ENCODE measurements around the gene BTBD8.

BTBD8 gene

DNA sequence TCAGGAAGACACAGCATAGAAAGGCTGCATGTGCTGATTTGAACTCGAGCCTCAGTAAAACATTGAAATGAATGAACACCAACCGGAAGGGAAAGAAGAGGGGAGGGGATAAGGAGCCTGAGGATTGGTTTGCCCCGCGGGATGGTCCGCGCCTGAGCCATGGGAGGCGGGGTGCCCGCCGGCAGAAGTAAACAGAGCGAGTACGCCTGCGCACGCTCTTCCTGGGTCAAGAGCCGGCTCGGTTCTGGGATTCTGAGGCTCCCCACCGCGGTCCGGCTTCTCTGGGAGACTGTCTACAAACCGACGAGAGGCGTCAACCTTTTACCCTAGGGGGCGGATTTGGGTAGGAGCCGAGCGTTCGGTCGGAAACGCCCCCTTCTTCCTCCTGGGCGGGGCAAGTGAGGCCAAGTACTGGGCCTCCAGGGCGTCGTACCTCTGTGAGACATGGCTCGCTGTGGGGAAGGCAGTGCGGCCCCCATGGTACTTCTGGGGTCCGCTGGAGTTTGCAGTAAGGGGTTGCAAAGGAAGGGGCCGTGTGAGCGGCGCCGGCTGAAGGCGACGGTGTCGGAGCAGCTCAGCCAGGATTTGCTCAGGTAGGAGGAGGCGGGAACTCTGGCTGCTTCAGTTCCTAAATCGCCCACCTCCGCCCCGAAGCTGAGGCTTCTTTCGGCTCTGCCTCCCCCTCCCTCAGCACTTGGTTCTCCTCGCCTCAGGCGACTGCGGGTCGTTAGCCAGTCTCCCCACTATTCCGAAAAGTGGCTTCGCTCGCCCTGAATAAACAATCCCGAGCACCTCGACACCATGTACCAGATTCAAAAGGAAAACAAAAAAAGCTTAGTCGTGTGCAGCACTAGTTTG, at the start of gene BTBD8:
Gene BTBD8 (plus strand): TSS at position 218 of the 858 bp plus-strand sequence. CDS start 227 bp downstream, at position 445.
- H3K27ac ChIP-seq = peak within 1 kb of the TSS; percentile 39; the same call in 1 of the 2 replicates
- peak; percentile 63 for TF ChIP-seq FOXP2 (optimal IDR thresholded peaks at IDR 0.05; ENCODE audit: control extremely low read depth, extremely low read length, insufficient read depth)
- no peak for TF ChIP-seq EZH2 (IDR thresholded peaks at IDR 0.05)
- TF ChIP-seq POLR2AphosphoS5 (IDR thresholded peaks at IDR 0.05; ENCODE audit: borderline replicate concordance, low read depth, low read length) = peak; percentile 64

GRCh38 chr1:92030656-92031107, 49.5 kb upstream of the BTBD8 start:
- Histone ChIP-seq H3K9ac (ENCODE audit: insufficient read length) (no peak overlapping the region), H3K9me3 (ENCODE audit: low read depth, low read length) (no peaks in the 10 kb centered on the region), H3K27ac (no peak overlapping the region), H3K36me3 (ENCODE audit: insufficient read depth, low read length) (no peaks in the 10 kb centered on the region), H3K4me3 (peak overlapping the region; percentile 67)
- no peak for DNase-seq (ENCODE audit: low read depth, low spot score)
- TF ChIP-seq EZH2 (IDR thresholded peaks at IDR 0.05) (no peak), POLR2AphosphoS5 (IDR thresholded peaks at IDR 0.05; ENCODE audit: borderline replicate concordance, low read depth, low read length) (no peak), FOXP2 (optimal IDR thresholded peaks at IDR 0.05; ENCODE audit: control extremely low read depth, extremely low read length, insufficient read depth) (no peak)

More for the DNA sequence above, at the start of gene BTBD8:
- peak within 1 kb of the TSS; percentile 91 for H3K4me3 ChIP-seq
- H3K9me3 ChIP-seq (ENCODE audit: low read depth, low read length) = no peaks in the 10 kb centered on the region
- peak within 1 kb of the TSS; percentile 67 for H3K9ac ChIP-seq (ENCODE audit: insufficient read length)
- DNase-seq (ENCODE audit: low read depth, low spot score) = no peak
- H3K36me3 ChIP-seq (ENCODE audit: insufficient read depth, low read length) = no peaks in the 10 kb centered on the region

DNA sequence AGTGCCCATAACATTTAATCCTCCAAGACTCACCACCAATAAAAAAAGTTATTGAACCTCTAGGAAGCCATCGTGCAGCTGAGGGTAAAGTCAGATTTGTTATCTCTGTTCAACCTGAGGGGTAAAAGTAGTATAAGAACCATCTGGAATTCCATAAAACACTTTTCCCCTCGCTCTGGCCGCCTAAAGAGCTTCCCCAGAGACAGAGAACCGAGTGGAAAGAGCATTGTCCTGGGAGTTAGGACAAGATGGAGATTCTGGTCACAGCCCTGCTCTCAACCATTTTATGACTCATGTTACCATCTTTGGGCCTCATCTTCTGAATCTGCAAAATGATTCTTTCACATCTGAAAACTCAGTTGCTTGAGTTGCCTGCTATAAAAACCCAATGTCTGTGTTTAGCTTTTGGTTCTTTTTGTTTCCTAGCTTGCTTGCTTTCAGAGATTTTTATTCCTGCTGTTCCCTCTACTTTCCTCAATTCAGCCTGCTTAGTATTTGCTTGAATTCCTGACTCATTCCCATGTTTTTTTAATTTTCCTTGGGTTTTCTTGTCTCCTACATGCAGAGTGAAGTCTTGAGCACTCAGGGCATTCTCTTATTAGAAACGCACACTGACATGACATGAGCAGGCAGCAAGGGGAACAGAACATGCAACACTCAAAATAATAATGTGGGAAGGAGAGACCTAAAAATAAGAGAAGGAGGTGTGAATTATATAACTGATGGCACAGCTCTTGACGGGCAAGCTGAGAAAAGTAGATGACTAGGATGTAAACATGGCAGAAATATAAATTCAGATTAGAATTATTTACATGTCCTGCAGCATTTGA, 48.6 kb upstream of the BTBD8 start:
- DNase-seq (ENCODE audit: low read depth, low spot score) = no peak
- TF ChIP-seq FOXP2 (optimal IDR thresholded peaks at IDR 0.05; ENCODE audit: control extremely low read depth, extremely low read length, insufficient read depth) (no peak), POLR2AphosphoS5 (IDR thresholded peaks at IDR 0.05; ENCODE audit: borderline replicate concordance, low read depth, low read length) (no peak), EZH2 (IDR thresholded peaks at IDR 0.05) (no peak)
- H3K9ac ChIP-seq (ENCODE audit: insufficient read length) = no peak overlapping the region
- H3K9me3 ChIP-seq (ENCODE audit: low read depth, low read length) = no peaks in the 10 kb centered on the region
- no peaks in the 10 kb centered on the region for H3K36me3 ChIP-seq (ENCODE audit: insufficient read depth, low read length)
- H3K4me3 ChIP-seq = no peak overlapping the region; the same call in 1 of the 2 replicates
- H3K27ac ChIP-seq = no peak overlapping the region

DNA sequence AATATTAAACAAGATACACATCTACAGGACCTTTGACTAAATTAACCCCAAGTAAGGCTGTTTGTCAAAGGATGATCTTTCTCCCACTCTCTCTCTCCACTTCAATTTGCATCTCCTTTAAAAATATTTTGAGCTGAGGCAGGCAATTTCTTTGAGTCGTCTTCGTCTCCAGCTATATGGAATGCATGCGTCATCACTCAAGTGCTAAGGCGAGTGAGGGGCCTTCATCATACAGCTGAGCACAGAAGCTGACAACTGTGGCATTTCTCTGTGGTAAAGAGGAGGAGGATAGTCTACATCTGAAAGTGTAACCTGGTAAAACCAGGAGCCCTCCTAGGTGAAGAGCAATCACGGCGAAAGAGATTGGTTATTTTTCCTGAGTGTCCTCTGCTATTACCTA, 42.7 kb upstream of the BTBD8 start:
- peak; percentile 87 for DNase-seq (ENCODE audit: low read depth, low spot score)
- H3K36me3 ChIP-seq (ENCODE audit: insufficient read depth, low read length) = no peaks in the 10 kb centered on the region
- peak overlapping the region; percentile 88 for H3K27ac ChIP-seq
- TF ChIP-seq FOXP2 (optimal IDR thresholded peaks at IDR 0.05; ENCODE audit: control extremely low read depth, extremely low read length, insufficient read depth) = no peak
- 0 out of 2 replicates have a peak, but pooled peaks have one; percentile 24 for TF ChIP-seq POLR2AphosphoS5 (IDR thresholded peaks at IDR 0.05; ENCODE audit: borderline replicate concordance, low read depth, low read length)
- TF ChIP-seq EZH2 (IDR thresholded peaks at IDR 0.05) = no peak
- H3K9ac ChIP-seq (ENCODE audit: insufficient read length) = peak overlapping the region; percentile 15
- H3K4me3 ChIP-seq = peak overlapping the region; percentile 69
- no peaks in the 10 kb centered on the region for H3K9me3 ChIP-seq (ENCODE audit: low read depth, low read length)

- Histone ChIP-seq H3K4me3 (no peak overlapping the region), H3K9me3 (ENCODE audit: low read depth, low read length) (no peaks in the 10 kb centered on the region), H3K36me3 (ENCODE audit: insufficient read depth, low read length) (no peaks in the 10 kb centered on the region), H3K9ac (ENCODE audit: insufficient read length) (no peak overlapping the region), H3K27ac (no peak overlapping the region)
- TF ChIP-seq POLR2AphosphoS5 (IDR thresholded peaks at IDR 0.05; ENCODE audit: borderline replicate concordance, low read depth, low read length) (no peak), FOXP2 (optimal IDR thresholded peaks at IDR 0.05; ENCODE audit: control extremely low read depth, extremely low read length, insufficient read depth) (no peak), EZH2 (IDR thresholded peaks at IDR 0.05) (no peak)
- no peak for DNase-seq (ENCODE audit: low read depth, low spot score)
Observed at GRCh38 chr1:92038695-92039346, 41.3 kb upstream of the BTBD8 start.

- Histone ChIP-seq H3K9ac (ENCODE audit: insufficient read length) (no peak overlapping the region), H3K9me3 (ENCODE audit: low read depth, low read length) (no peaks in the 10 kb centered on the region), H3K36me3 (ENCODE audit: insufficient read depth, low read length) (no peaks in the 10 kb centered on the region), H3K4me3 (no peak overlapping the region), H3K27ac (no peak overlapping the region)
- no peak for TF ChIP-seq FOXP2 (optimal IDR thresholded peaks at IDR 0.05; ENCODE audit: control extremely low read depth, extremely low read length, insufficient read depth)
- TF ChIP-seq EZH2 (IDR thresholded peaks at IDR 0.05) = no peak
- TF ChIP-seq POLR2AphosphoS5 (IDR thresholded peaks at IDR 0.05; ENCODE audit: borderline replicate concordance, low read depth, low read length) = no peak
- no peak for DNase-seq (ENCODE audit: low read depth, low spot score)
Observed at GRCh38 chr1:92040971-92041370, 39.2 kb upstream of the BTBD8 start.

DNA sequence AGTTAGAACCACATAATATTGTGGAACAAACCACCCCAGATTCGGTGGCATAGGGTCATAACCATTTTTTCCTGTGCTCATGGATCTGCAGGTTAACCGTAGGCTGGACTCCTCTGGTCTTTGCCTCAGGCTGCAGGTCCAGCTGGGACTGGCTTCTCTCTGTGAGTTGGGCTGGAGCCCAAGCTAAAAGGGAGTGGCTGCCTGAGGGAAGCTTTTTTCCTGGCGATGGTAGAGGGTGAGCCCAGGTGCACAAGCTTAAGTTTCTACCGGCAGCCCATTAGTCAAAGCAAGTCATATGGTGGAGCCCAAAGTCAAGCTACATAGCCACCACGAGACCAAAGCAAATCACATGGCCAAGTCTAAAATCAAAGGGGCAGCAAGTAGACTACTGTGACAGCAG, 36.5 kb upstream of the BTBD8 start:
- H3K36me3 ChIP-seq (ENCODE audit: insufficient read depth, low read length) = no peaks in the 10 kb centered on the region
- H3K9me3 ChIP-seq (ENCODE audit: low read depth, low read length) = no peaks in the 10 kb centered on the region
- H3K27ac ChIP-seq = no peak overlapping the region
- TF ChIP-seq POLR2AphosphoS5 (IDR thresholded peaks at IDR 0.05; ENCODE audit: borderline replicate concordance, low read depth, low read length) (no peak), FOXP2 (optimal IDR thresholded peaks at IDR 0.05; ENCODE audit: control extremely low read depth, extremely low read length, insufficient read depth) (no peak), EZH2 (IDR thresholded peaks at IDR 0.05) (no peak)
- no peak overlapping the region for H3K4me3 ChIP-seq
- no peak overlapping the region for H3K9ac ChIP-seq (ENCODE audit: insufficient read length)
- no peak for DNase-seq (ENCODE audit: low read depth, low spot score)
